ENCODE data around the gene TMEM108.

DNA sequence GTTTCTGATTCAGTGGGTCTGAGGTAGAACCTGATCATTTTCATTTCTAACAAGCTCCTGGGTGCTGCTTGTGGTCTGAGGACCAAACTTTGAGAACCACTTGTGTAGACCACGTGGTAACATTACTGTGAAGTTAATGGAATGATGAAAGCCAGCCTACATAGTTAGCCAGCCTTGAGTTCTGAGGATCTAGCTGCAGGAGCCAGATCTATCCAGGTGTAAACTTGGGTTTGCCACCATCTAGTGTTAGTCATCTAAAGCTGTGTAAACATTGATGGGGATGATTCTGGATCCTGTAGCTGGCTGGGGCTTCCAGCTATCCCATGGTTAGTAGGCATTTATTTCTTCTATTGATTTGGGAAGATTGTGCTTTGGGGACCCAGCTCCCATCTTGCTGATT is 170.0 kb downstream of the TMEM108 start:
- TF ChIP-seq, protein P1, sequence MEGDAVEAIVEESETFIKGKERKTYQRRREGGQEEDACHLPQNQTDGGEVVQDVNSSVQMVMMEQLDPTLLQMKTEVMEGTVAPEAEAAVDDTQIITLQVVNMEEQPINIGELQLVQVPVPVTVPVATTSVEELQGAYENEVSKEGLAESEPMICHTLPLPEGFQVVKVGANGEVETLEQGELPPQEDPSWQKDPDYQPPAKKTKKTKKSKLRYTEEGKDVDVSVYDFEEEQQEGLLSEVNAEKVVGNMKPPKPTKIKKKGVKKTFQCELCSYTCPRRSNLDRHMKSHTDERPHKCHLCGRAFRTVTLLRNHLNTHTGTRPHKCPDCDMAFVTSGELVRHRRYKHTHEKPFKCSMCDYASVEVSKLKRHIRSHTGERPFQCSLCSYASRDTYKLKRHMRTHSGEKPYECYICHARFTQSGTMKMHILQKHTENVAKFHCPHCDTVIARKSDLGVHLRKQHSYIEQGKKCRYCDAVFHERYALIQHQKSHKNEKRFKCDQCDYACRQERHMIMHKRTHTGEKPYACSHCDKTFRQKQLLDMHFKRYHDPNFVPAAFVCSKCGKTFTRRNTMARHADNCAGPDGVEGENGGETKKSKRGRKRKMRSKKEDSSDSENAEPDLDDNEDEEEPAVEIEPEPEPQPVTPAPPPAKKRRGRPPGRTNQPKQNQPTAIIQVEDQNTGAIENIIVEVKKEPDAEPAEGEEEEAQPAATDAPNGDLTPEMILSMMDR (IDR thresholded peaks at IDR 0.05; ENCODE audit: low read length), result no peak
- no peak for TF ChIP-seq EZH2 (IDR thresholded peaks at IDR 0.05; ENCODE audit: borderline replicate concordance, low read length)

Data from OCI-LY1 (cell line).